ENCODE measurements around the gene TECR.
"Not testable (repeated sequence)": the region's sequence is repeated elsewhere in the genome, so short reads cannot be mapped to it uniquely, and the experiment has no call there.

TECR gene

DNA sequence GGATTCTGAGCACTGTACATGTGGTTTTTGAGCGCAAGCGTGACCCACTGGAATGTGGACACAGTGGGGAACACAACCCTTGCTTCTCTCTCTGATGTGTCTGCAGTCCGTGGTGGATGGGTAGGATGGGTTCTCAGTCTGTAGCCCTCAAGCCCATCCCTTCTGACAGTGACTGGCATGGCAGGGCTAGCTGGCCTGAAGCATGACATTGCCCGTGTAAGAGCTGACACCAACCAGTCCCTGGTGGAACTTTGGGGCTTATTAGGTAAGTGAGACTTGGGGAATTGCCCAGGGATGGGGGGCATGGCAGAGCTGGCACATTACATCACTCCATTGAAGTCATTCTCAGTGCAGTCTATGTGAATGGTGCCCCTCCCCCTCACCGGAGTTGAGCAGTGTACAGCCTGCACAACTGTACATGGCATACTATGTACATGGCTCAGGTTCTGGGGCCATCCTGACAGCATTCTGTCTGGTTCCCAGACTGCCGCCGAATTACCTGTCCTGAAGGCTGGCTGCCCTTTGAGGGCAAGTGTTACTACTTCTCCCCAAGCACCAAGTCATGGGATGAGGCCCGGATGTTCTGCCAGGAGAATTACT is 70.3 kb downstream of the TECR start:
- no peak for DNase-seq

DNA sequence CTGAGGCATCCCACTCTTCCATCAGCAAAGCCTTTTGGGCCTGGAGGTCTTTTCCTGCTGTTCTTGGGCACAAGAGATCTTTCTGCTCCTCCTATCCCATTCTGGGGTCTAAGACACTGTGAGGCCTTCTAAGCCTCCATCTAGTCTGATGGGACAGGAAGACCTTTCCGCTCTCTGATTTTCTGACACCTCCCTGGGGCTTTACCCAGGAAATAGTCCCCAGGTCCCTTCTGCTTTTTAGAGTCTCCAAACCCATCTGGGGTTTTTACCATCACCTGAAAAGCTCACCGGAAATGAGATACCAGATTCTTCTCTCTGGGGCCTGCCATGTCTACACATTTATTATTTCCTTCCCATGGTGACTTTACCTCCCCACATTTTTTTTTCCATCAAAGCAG is 74.6 kb downstream of the TECR start:
- no peak for DNase-seq

DNA sequence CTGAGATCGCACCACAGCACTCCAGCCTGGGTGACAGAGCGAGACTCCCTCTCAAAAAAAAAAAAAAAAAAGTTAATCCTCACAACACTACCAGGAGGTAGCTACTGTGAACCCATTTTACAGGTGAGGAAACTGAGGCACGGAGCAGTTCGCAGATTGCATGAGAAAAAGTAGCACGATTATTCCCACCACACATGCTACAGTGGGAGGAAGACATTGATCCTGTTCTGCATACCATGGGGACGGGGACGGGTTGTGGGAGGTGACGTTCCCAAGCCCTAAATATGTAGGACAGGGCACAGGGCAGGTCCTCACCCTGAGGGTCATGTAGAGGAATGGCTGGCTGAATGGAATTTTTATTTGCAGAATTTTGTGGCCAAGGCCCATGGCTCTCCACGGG is 77.2 kb downstream of the TECR start:
- no peak for DNase-seq

DNA sequence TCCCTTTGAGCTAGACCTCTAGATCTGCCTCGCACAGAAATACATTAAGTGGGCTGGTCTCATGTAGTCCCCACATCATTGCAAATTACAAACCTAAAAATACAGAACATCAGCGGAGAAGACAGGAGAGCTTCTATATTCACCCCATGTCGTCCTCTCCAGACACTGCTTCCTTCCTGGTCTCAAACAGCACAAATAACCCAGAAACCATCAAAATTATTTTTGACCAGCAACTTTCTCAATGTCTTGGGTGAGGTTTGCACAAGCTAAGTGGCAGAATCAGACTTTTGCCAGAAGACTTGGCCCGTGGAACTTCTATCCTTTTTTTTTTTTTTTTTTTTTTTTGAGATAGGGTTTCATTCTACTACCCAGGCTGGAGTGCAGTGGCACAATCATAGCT is 81.7 kb downstream of the TECR start:
- no peak for DNase-seq

DNA sequence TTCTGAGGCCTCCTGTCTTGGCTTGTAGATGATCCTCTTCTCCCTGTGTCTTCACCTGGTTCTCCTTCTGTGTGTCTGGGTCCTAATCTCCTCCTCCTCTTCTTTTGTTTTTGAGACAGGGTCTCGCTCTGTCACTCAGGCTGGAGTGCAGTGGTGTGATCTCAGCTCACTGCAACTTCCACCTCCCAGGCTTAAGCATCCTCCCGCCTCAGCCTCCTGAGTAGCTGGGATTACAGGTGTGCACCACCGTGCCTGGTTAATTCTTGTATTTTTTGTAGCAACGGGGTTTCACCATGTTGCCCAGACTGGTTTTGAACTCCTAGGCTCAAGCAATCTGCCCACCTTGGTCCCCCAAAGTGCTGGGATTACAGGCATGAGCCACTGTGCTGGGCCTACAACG is 82.8 kb downstream of the TECR start:
- not testable (repeated sequence) for DNase-seq

DNA sequence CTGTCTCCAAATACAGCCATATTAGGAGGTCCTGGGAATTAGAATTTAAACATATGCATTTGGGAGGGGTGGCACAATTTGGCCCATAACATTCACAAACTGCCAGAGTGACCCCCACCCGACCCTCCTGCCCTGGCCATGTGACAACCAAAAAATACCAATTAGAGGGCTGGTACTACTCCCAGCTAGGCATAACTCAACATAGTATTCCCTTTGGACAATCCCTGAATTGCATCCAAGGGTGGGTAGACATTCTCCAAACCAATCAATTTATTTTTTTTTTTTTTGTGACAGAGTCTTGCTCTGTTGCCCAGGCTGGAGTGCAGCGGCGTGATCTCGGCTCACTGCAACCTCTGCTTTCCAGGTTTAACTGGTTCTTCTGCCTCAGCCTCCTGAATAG is 83.3 kb downstream of the TECR start:
- DNase-seq = no peak

DNA sequence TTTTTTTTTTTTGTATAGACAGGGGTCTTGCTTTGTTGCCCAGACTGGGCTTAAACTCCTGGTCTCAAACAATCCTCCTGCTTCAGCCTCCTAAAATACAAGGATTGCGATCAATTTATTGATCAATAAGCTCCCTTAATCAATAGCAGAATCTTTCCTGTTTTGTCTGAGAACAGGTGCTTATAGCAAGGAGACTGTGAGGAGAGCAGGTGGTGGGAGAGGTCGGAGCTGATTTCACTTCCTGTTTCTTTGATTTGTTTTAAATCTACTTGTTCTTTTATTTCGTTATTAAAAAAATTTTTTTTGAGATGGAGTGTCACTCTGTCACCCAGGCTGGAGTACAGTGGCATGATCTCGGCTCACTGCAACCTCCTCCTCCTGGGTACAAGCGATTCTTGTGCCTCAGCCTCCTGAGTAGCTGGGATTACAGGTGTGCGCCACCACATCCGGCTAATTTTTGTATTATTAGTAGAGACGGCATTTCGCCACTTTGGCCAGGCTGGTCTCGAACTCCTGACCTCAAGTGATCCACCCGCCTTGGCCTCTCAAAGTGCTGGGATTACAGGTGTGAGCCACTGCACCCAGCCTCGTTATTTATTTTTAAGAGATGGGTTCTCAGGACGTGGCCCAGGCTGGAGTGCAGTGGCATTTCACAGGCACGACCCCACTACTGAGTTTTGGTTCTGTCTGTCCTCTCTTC is 84.2 kb downstream of the TECR start:
- not testable (repeated sequence) for DNase-seq

DNA sequence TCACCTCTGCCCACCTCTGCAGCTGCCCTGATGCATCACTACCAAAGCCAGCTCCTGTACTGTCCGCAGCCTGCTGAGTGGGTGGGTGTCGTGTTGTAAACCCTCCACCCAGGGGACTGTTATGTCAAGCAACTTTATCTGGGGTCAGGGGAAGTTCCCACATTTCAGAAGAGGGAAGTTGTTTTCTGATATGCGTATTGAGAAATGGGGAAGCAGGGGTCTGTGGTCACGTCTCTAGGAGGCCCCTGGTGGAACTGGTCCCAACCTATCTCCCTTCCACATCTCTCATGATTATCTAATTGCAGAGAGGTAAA is 84.7 kb downstream of the TECR start:
- no peak for DNase-seq

All from NCI-H1930 (cell line).